OCI-LY7 (cell line): ENCODE results near the gene CLDN22.

Experiments
- EZH2phosphoT487 ChIP-seq: fragments of 200-600 bp; sonication (generic); IDR thresholded peaks from 2 replicates; pipeline ENCODE4 v1.6.1; 2018; ENCODE audit warnings: low read depth, borderline replicate concordance, mild to moderate bottlenecking, mixed run types, antibody characterized with exemption, low read length, moderate library complexity, mixed read lengths
- TF ChIP-seq, protein P1 (sequence below): fragments of 200-600 bp; sonication (generic); conservative IDR thresholded peaks from 2 replicates; pipeline ENCODE4 v1.5.1; 2014; ENCODE audit warnings: mild to moderate bottlenecking, antibody characterized with exemption, low read length, moderate library complexity, mixed read lengths

GRCh38 chr4:183337833-183338232 is 17.8 kb upstream of the CLDN22 start:
- TF ChIP-seq, protein P1, sequence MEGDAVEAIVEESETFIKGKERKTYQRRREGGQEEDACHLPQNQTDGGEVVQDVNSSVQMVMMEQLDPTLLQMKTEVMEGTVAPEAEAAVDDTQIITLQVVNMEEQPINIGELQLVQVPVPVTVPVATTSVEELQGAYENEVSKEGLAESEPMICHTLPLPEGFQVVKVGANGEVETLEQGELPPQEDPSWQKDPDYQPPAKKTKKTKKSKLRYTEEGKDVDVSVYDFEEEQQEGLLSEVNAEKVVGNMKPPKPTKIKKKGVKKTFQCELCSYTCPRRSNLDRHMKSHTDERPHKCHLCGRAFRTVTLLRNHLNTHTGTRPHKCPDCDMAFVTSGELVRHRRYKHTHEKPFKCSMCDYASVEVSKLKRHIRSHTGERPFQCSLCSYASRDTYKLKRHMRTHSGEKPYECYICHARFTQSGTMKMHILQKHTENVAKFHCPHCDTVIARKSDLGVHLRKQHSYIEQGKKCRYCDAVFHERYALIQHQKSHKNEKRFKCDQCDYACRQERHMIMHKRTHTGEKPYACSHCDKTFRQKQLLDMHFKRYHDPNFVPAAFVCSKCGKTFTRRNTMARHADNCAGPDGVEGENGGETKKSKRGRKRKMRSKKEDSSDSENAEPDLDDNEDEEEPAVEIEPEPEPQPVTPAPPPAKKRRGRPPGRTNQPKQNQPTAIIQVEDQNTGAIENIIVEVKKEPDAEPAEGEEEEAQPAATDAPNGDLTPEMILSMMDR: no peak
- no peak for TF ChIP-seq EZH2phosphoT487
